SK-N-SH (cell line): Measurements from ENCODE around the gene TEX35. TPM values are rescaled to one million over a fixed set of nuclear protein-coding genes. Genes with fewer than 3 reads are reported as not detected.

Source experiments
- CTCF ChIA-PET: fragments of 300-600, 350-600 bp; formaldehyde crosslinking; extraction: SDS; loops from one replicate; lab custom pipeline; 2021; lab: Yijun Ruan, JAX
- POLR2A ChIA-PET: fragments of 350-600 bp; sonication (Branson Sonifier 250); formaldehyde crosslinking; extraction: SDS; loops from one replicate; lab custom pipeline; 2020; ENCODE audit warnings: antibody characterized with exemption, inconsistent platforms; lab: Yijun Ruan, JAX
- DNase-seq: peaks from one replicate; pipeline ENCODE4 v3.0.0; 2012
- H2AFZ ChIP-seq: fragments of 200-600 bp; sonication (generic); 2 replicates; pipeline ENCODE4 v1.8.1; 2016; ENCODE audit warnings: antibody characterized with exemption, mild to moderate bottlenecking, low read depth
- H3F3A ChIP-seq: fragments of 200-600 bp; sonication (generic); replicated peaks from 2 replicates; pipeline ENCODE3; 2016; ENCODE audit warnings: antibody characterized with exemption, mild to moderate bottlenecking; ENCODE audit not compliant: insufficient read depth
- H3K27ac ChIP-seq, 2 experiments: fragments of 200-500 bp in 1 of 2; fragments of 200-600 bp in 1 of 2; sonication (Bioruptor generic) in 1 of 2; sonication (generic), shearing (Covaris generic) in 1 of 2; 2 replicates each; pipeline versions ENCODE4 v1.5.1 to v1.6.1; 2014 to 2016; ENCODE audit warnings: low read depth in 2 of 2, inconsistent platforms in 1 of 2, low read length in 1 of 2, mild to moderate bottlenecking in 1 of 2, mixed read lengths in 1 of 2
- H3K27me3 ChIP-seq: fragments of 200-600 bp; sonication (generic), shearing (Covaris generic); 2 replicates; pipeline ENCODE4 v1.6.1; 2016; ENCODE audit warnings: mixed run types; ENCODE audit not compliant: insufficient read depth
- H3K36me3 ChIP-seq, 2 experiments: fragments of 200-500 bp in 1 of 2; fragments of 200-600 bp in 1 of 2; sonication (Bioruptor generic) in 1 of 2; sonication (generic) in 1 of 2; replicated peaks in 1 of 2; 2 replicates each; pipeline versions ENCODE3 to v1.5.1; 2014 to 2016; ENCODE audit warnings: low read length in 1 of 2, mild to moderate bottlenecking in 1 of 2; ENCODE audit not compliant: insufficient read depth in 2 of 2, control insufficient read depth in 1 of 2
- H3K4me1 ChIP-seq, 2 experiments: fragments of 200-500 bp in 1 of 2; fragments of 200-600 bp in 1 of 2; sonication (Bioruptor generic) in 1 of 2; sonication (generic), shearing (Covaris generic) in 1 of 2; 2 replicates each; pipeline versions ENCODE4 v1.5.1 to v1.6.1; 2014 to 2016; ENCODE audit warnings: low read depth in 1 of 2, low read length in 1 of 2, mixed run types in 1 of 2; ENCODE audit not compliant: insufficient read depth in 2 of 2, control insufficient read depth in 1 of 2
- H3K4me2 ChIP-seq: fragments of 200-600 bp; sonication (generic), shearing (Covaris generic); 2 replicates; pipeline ENCODE4 v1.6.1; 2017; ENCODE audit warnings: mixed run types
- H3K4me3 ChIP-seq, 2 experiments: fragments of 200-500 bp in 1 of 2; fragments of 200-600 bp in 1 of 2; sonication (Bioruptor generic) in 1 of 2; sonication (generic), shearing (Covaris generic) in 1 of 2; 2 replicates each; pipeline versions ENCODE4 v1.5.1 to v1.8.1; 2014 to 2016; ENCODE audit warnings: low read depth in 2 of 2, inconsistent platforms in 1 of 2, low read length in 1 of 2, mild to moderate bottlenecking in 1 of 2, mixed read lengths in 1 of 2, moderate library complexity in 1 of 2
- H3K79me2 ChIP-seq: fragments of 200-600 bp; sonication (generic); 2 replicates; pipeline ENCODE4 v1.8.1; 2017; ENCODE audit warnings: mild to moderate bottlenecking; ENCODE audit not compliant: insufficient read depth
- H3K9ac ChIP-seq: fragments of 200-600 bp; sonication (generic); 2 replicates; pipeline ENCODE4 v1.6.1; 2017; ENCODE audit warnings: mixed run types
- H3K9me2 ChIP-seq: fragments of 200-600 bp; sonication (generic); 2 replicates; pipeline ENCODE4 v1.6.1; 2017; ENCODE audit warnings: mixed run types
- H3K9me3 ChIP-seq: fragments of 200-600 bp; sonication (generic); 2 replicates; pipeline ENCODE4 v1.6.1; 2017; ENCODE audit warnings: mixed run types, mild to moderate bottlenecking, moderate library complexity
- H4K20me1 ChIP-seq: fragments of 200-600 bp; sonication (generic); 2 replicates; pipeline ENCODE4 v1.6.1; 2017; ENCODE audit warnings: mild to moderate bottlenecking, mixed run types; ENCODE audit not compliant: insufficient read depth
- IRF3 ChIP-seq: fragments of 150-350 bp; IDR thresholded peaks from 2 replicates; pipeline ENCODE4 v1.6.1; 2016; ENCODE audit warnings: mild to moderate bottlenecking, low read depth, low read length
- REST ChIP-seq: IDR thresholded peaks from 2 replicates; pipeline ENCODE4 v1.6.1; 2012; ENCODE audit warnings: mild to moderate bottlenecking, low read depth, low read length, moderate library complexity
- SMC3 ChIP-seq: IDR thresholded peaks from 2 replicates; pipeline ENCODE4 v1.6.1; 2012; ENCODE audit warnings: low read depth, low read length, improper control_type of control experiment
- TEAD4 ChIP-seq: IDR thresholded peaks from 2 replicates; pipeline ENCODE4 v1.4.0; 2012; ENCODE audit warnings: mild to moderate bottlenecking, borderline replicate concordance; ENCODE audit not compliant: insufficient read depth
- WGBS: methylation state at CpG from one replicate; pipeline ENCODE4 v1.1.6; 2017; ENCODE audit warnings: low lambda C conversion rate; 5-methylcytosine and 5-hydroxymethylcytosine counted together
- polyA plus RNA-seq, 3 experiments: library from polyadenylated mRNA; depleted of rRNA; stranded (reverse); fragments of >200 nt; gene quantifications; 2 replicates each; pipeline ENCODE4 v1.2.3, GENCODE V29; 2012
- TF ChIP-seq, protein P1 (sequence below): IDR thresholded peaks from 2 replicates; pipeline ENCODE4 v1.4.0; 2012; ENCODE audit warnings: low read depth, borderline replicate concordance

TEX35 gene
- polyA plus RNA-seq, 1 of the 3 experiments (the other 2 are of a cell fraction) = 0.03 TPM

- Histone ChIP-seq H3K36me3 (no peaks in the 10 kb centered on the region), H3K4me2 (no peak overlapping the region)
- CTCF ChIA-PET = interaction anchor here (0.6 to 1.8 kb wide), 5 partner anchors 9 to 451 kb away, joined by 3 to 8 read pairs (median 3); no protein-coding TSS in a partner anchor
Observed at GRCh38 chr1:178551307-178551706, 38.4 kb downstream of the TEX35 start.

More at GRCh38 chr1:178551307-178551706, 38.4 kb downstream of the TEX35 start:
- Histone ChIP-seq H3K9me3 (no peaks in the 10 kb centered on the region), H3K4me1 (peaks cover 0 to 3% of the 10 kb centered on the region in 2 experiments; a peak in 1 of 4 replicates)
- TF ChIP-seq, protein P1, sequence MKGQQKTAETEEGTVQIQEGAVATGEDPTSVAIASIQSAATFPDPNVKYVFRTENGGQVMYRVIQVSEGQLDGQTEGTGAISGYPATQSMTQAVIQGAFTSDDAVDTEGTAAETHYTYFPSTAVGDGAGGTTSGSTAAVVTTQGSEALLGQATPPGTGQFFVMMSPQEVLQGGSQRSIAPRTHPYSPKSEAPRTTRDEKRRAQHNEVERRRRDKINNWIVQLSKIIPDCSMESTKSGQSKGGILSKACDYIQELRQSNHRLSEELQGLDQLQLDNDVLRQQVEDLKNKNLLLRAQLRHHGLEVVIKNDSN = no peak
- no peak for TF ChIP-seq SMC3
- TF ChIP-seq REST = no peak
- TF ChIP-seq IRF3 = no peak
- TF ChIP-seq TEAD4 = no peak
- TF ChIP-seq, all 33 proteins: peak for 0
- 71% methylated on average over 3 of the region's 3 CpGs for WGBS
- no peaks in the 10 kb centered on the region for H4K20me1 ChIP-seq
- no peaks in the 10 kb centered on the region for H3K9me2 ChIP-seq
- no peaks in the 10 kb centered on the region for H3F3A ChIP-seq
- no peak overlapping the region for H3K27ac ChIP-seq
- no peaks in the 10 kb centered on the region for H3K27me3 ChIP-seq
- no peaks in the 10 kb centered on the region for H3K79me2 ChIP-seq
- no peak for DNase-seq
- H2AFZ ChIP-seq = no peak overlapping the region
- H3K9ac ChIP-seq = no peak overlapping the region
- POLR2A ChIA-PET = no interaction called here
- no peak overlapping the region for H3K4me3 ChIP-seq
